IMR-90 (cell line): ENCODE data around the gene APOBEC3B. TPM values are rescaled to one million over a fixed set of nuclear protein-coding genes. Genes with fewer than 3 reads are reported as not detected.

Experiments
- ATAC-seq: fragments of 200-7000 bp; cut with Tn5 transposase; 2 replicates; pipeline ENCODE4 v1.9.1; 2020; ENCODE audit warnings: low read depth, mild to moderate bottlenecking, moderate library complexity
- BruUV-seq: library from RNA; stranded (reverse); fragments of 400-500 nt; replicated peaks from 2 replicates; lab custom pipeline; 2021; lab: Mats Ljungman, UMichigan
- CTCF ChIA-PET: fragments of 300-600 bp; formaldehyde crosslinking; extraction: SDS; loops from one replicate; lab custom pipeline; 2021; ENCODE audit warnings: antibody characterized with exemption; lab: Yijun Ruan, JAX
- POLR2A ChIA-PET: fragments of 300-600 bp; sonication (Branson Sonifier 250); formaldehyde crosslinking; loops from one replicate; lab custom pipeline; 2022; ENCODE audit warnings: antibody characterized with exemption; ENCODE audit not compliant: unreplicated experiment; lab: Charles Lee
- DNase-seq: peaks from one replicate; pipeline ENCODE4 v3.0.0; 2013
- H2AFZ ChIP-seq: replicated peaks from 2 replicates; pipeline ENCODE3; 2013; ENCODE audit warnings: low read length, mild to moderate bottlenecking; ENCODE audit not compliant: poor library complexity
- H2AK5ac ChIP-seq: 2 replicates; pipeline ENCODE4 v1.6.1; 2013; ENCODE audit warnings: low read depth, low read length, inconsistent platforms
- H2AK9ac ChIP-seq: replicated peaks from 2 replicates; pipeline ENCODE3; 2013; ENCODE audit warnings: mild to moderate bottlenecking, low read depth, low read length, moderate library complexity; ENCODE audit not compliant: poor library complexity
- H2BK120ac ChIP-seq: 2 replicates; pipeline ENCODE4 v1.6.1; 2013; ENCODE audit warnings: low read depth, low read length, inconsistent platforms
- H2BK15ac ChIP-seq: 3 replicates; pipeline ENCODE4 v1.6.1; 2013; ENCODE audit warnings: low read depth, low read length, inconsistent platforms
- H2BK20ac ChIP-seq: 2 replicates; pipeline ENCODE4 v1.6.1; 2013; ENCODE audit warnings: low read depth, mild to moderate bottlenecking, inconsistent platforms, low read length, moderate library complexity
- H2BK5ac ChIP-seq: 2 replicates; pipeline ENCODE4 v1.6.1; 2013; ENCODE audit warnings: mild to moderate bottlenecking, low read depth, low read length, inconsistent platforms; ENCODE audit not compliant: poor library complexity, severe bottlenecking
- H3K14ac ChIP-seq: replicated peaks from 2 replicates; pipeline ENCODE4 v1.6.1; 2013; ENCODE audit warnings: low read depth, low read length, inconsistent platforms
- H3K18ac ChIP-seq: 2 replicates; pipeline ENCODE4 v1.6.1; 2013; ENCODE audit warnings: low read depth, low read length, control low read depth
- H3K23ac ChIP-seq: 2 replicates; pipeline ENCODE4 v1.6.1; 2013; ENCODE audit warnings: low read depth, low read length, inconsistent platforms
- H3K27ac ChIP-seq: 2 replicates; pipeline ENCODE4 v1.5.1; 2013; ENCODE audit warnings: mild to moderate bottlenecking, control low read depth, low read length; ENCODE audit not compliant: insufficient read depth
- H3K27me3 ChIP-seq: 2 replicates; pipeline ENCODE4 v1.6.1; 2013; ENCODE audit warnings: low read length; ENCODE audit not compliant: control insufficient read depth, insufficient read depth
- H3K36me3 ChIP-seq: 2 replicates; pipeline ENCODE4 v1.6.1; 2013; ENCODE audit warnings: low read length, mixed read lengths; ENCODE audit not compliant: control insufficient read depth, insufficient read depth
- H3K4ac ChIP-seq: 2 replicates; pipeline ENCODE4 v1.6.1; 2013; ENCODE audit warnings: low read depth, low read length, inconsistent platforms
- H3K4me1 ChIP-seq: 2 replicates; pipeline ENCODE4 v1.6.1; 2013; ENCODE audit warnings: low read length, mixed read lengths; ENCODE audit not compliant: control insufficient read depth, insufficient read depth
- H3K4me2 ChIP-seq: 2 replicates; pipeline ENCODE4 v1.6.1; 2013; ENCODE audit warnings: low read depth, mild to moderate bottlenecking, control low read depth, low read length, moderate library complexity
- H3K4me3 ChIP-seq: 2 replicates; pipeline ENCODE4 v1.5.1; 2013; ENCODE audit warnings: low read depth, mild to moderate bottlenecking, control low read depth, low read length, moderate library complexity; ENCODE audit not compliant: insufficient read depth
- H3K56ac ChIP-seq: 2 replicates; pipeline ENCODE4 v1.6.1; 2013; ENCODE audit warnings: low read length, inconsistent platforms; ENCODE audit not compliant: insufficient read depth; ENCODE audit errors: extremely low read depth
- H3K79me1 ChIP-seq, 2 experiments: 2 replicates each; pipeline ENCODE4 v1.6.1; 2013; ENCODE audit warnings: low read length in 2 of 2, inconsistent platforms in 1 of 2, low read depth in 1 of 2
- H3K9ac ChIP-seq: 2 replicates; pipeline ENCODE4 v1.6.1; 2013; ENCODE audit warnings: low read depth, low read length, control low read depth
- H3K9me1 ChIP-seq: 2 replicates; pipeline ENCODE4 v1.6.1; 2013; ENCODE audit warnings: low read length, inconsistent platforms; ENCODE audit not compliant: insufficient read depth
- H3K9me3 ChIP-seq: 2 replicates; pipeline ENCODE4 v1.6.1; 2013; ENCODE audit warnings: low read length; ENCODE audit not compliant: control insufficient read depth, insufficient read depth
- H4K20me1 ChIP-seq: 2 replicates; pipeline ENCODE4 v1.6.1; 2013; ENCODE audit warnings: low read length, inconsistent platforms; ENCODE audit not compliant: insufficient read depth
- H4K5ac ChIP-seq: 2 replicates; pipeline ENCODE4 v1.6.1; 2013; ENCODE audit warnings: mild to moderate bottlenecking, low read depth, low read length, control low read depth
- H4K8ac ChIP-seq, 2 experiments: 2 replicates each; pipeline ENCODE4 v1.6.1; 2013; ENCODE audit warnings: low read depth in 2 of 2, low read length in 2 of 2, control low read depth in 1 of 2, inconsistent platforms in 1 of 2
- H4K91ac ChIP-seq: 2 replicates; pipeline ENCODE4 v1.6.1; 2013; ENCODE audit warnings: low read depth, low read length, inconsistent platforms; ENCODE audit not compliant: insufficient read depth
- BHLHE40 ChIP-seq: fragments of 150-350 bp; IDR thresholded peaks from 2 replicates; pipeline ENCODE4 v1.6.1; 2016; ENCODE audit warnings: mild to moderate bottlenecking, low read depth, low read length
- CEBPB ChIP-seq: IDR thresholded peaks from 2 replicates; pipeline ENCODE4 v1.6.1; 2012; ENCODE audit warnings: low read depth, low read length, improper control_type of control experiment
- CHD1 ChIP-seq: IDR thresholded peaks from 2 replicates; pipeline ENCODE4 v1.6.1; 2012; ENCODE audit warnings: low read depth, low read length, improper control_type of control experiment
- CTCF ChIP-seq: conservative IDR thresholded peaks from 2 replicates; pipeline ENCODE4 v1.5.1; 2012; ENCODE audit warnings: mild to moderate bottlenecking, low read depth, low read length, improper control_type of control experiment
- ELK1 ChIP-seq: fragments of 150-350 bp; IDR thresholded peaks from 2 replicates; pipeline ENCODE4 v1.6.1; 2016; ENCODE audit warnings: low read depth, mild to moderate bottlenecking, low read length, moderate library complexity, borderline replicate concordance
- FOS ChIP-seq: fragments of 150-350 bp; IDR thresholded peaks from 2 replicates; pipeline ENCODE4 v1.6.1; 2016; ENCODE audit warnings: low read depth, low read length
- MAFK ChIP-seq: IDR thresholded peaks from 2 replicates; pipeline ENCODE4 v1.6.1; 2012; ENCODE audit warnings: low read depth, low read length, improper control_type of control experiment
- MAZ ChIP-seq: IDR thresholded peaks from 2 replicates; pipeline ENCODE4 v1.6.1; 2012; ENCODE audit warnings: low read depth, mild to moderate bottlenecking, low read length, improper control_type of control experiment, moderate library complexity, borderline replicate concordance
- MXI1 ChIP-seq: IDR thresholded peaks from 2 replicates; pipeline ENCODE4 v1.6.1; 2012; ENCODE audit warnings: low read depth, mild to moderate bottlenecking, low read length, moderate library complexity, borderline replicate concordance
- NFE2L2 ChIP-seq: fragments of 150-350 bp; IDR thresholded peaks from 2 replicates; pipeline ENCODE4 v1.6.1; 2016; ENCODE audit warnings: low read depth, mild to moderate bottlenecking, low read length
- POLR2A ChIP-seq: IDR thresholded peaks from 2 replicates; pipeline ENCODE4 v1.6.1; 2012; ENCODE audit warnings: mild to moderate bottlenecking, low read depth, low read length
- RAD21 ChIP-seq: IDR thresholded peaks from 2 replicates; pipeline ENCODE4 v1.6.1; 2012; ENCODE audit warnings: low read length, improper control_type of control experiment
- RCOR1 ChIP-seq: IDR thresholded peaks from 2 replicates; pipeline ENCODE4 v1.6.1; 2012; ENCODE audit warnings: mild to moderate bottlenecking, low read length, improper control_type of control experiment; ENCODE audit not compliant: insufficient replicate concordance
- SMC3 ChIP-seq: fragments of 150-350 bp; IDR thresholded peaks from 2 replicates; pipeline ENCODE4 v1.6.1; 2016; ENCODE audit warnings: low read depth, mild to moderate bottlenecking, antibody characterized with exemption, low read length, moderate library complexity
- WGBS, 2 experiments: methylation state at CpG; one replicate each; pipeline versions ENCODE4 v1.1.5 to v1.1.7; 2013; ENCODE audit warnings: missing lambda C conversion rate in 2 of 2; ENCODE audit not compliant: insufficient read length in 1 of 2; ENCODE audit errors: extremely low coverage in 2 of 2; 5-methylcytosine and 5-hydroxymethylcytosine counted together
- dilution Hi-C: fragments of 300-500 bp; cut with HindIII; formaldehyde crosslinking; loops from one replicate; pipeline ENCODE4 v1.14.3; 2018; ENCODE audit warnings: low sequenced_read_pairs; ENCODE audit not compliant: unreplicated experiment
- in situ Hi-C: fragments of 300-500 bp; cut with MboI; formaldehyde crosslinking; loops from 3 replicates; pipeline ENCODE4 v1.14.3; 2019; ENCODE audit warnings: low sequenced_read_pairs, inconsistent platforms, mixed read lengths
- intact Hi-C: fragments of 100-400 bp; cut with micrococcal nuclease; formaldehyde crosslinking; loops from 2 replicates; pipeline ENCODE4 v1.10.0; 2022
- polyA plus RNA-seq, 3 experiments: library from polyadenylated mRNA; depleted of rRNA; stranded (reverse); fragments of >200 nt; gene quantifications; 2 replicates each; pipeline ENCODE4 v1.2.3, GENCODE V29; 2012; ENCODE audit warnings: low replicate concordance in 1 of 3
- total RNA-seq: library from RNA; depleted of rRNA; stranded (reverse); fragments of >200 nt; gene quantifications from 2 replicates; pipeline ENCODE4 v1.2.3, GENCODE V29; 2012
- TF ChIP-seq, protein P1 (sequence below): fragments of 150-350 bp; IDR thresholded peaks from 2 replicates; pipeline ENCODE4 v1.6.1; 2017; ENCODE audit warnings: mild to moderate bottlenecking, antibody characterized with exemption, low read length, low read depth

The APOBEC3B gene
- total and polyA plus RNA-seq, 2 of the 4 experiments (the other 2 are of a cell fraction): 17.6 to 34.2 TPM

DNA sequence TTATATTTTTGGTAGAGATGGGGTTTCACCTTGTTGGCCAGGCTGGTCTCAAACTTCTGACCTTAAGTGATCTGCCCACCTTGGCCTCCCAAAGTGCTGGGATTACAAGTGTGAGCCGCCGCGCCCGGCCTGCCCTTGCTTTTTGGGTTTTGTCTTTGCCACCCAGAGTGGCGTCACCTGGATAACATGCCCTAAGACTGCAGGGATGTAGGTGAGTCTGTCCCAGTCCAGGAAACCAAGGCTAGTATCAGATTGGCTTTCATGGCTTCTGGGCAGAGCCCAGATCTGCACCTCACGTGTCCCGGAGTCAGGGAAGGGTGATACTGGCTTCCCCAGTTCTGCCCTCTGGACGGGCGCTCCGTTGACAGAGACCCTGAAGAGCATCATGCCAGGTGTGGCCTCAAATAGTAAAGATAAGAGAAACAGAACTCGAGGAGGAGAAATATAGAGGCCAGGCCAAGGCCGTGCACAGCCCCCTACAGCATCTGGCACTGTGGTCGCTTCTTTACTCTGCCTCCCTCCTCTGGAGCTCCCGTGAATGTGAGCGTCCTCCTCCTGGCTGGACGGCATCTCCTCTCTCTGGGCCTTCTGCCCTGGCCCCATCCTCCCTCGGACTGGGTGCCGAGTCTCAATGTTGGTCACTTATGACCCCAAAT lies 7.8 kb upstream of the APOBEC3B start (continued):
- no peak for TF ChIP-seq MAZ
- TF ChIP-seq POLR2A: no peak
- no peak for TF ChIP-seq CTCF

DNA sequence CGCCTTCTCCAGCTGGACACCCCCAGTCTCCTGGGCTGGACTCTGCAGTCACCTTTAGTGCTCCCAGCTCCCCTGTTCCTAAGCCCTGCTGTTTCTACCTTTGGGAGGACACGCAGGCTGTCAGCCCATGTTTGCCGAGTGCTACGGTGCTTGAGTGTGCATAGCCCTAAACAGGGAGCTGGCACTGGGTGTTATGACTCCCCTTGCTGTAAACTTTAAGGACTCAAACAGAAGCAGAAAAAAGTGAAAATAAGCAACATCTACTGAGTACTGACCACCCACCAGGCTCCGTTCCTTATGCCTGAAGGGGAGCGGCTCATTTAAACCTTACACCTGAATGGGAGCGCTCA lies 7.3 kb upstream of the APOBEC3B start:
- no peak overlapping the region for H2AK9ac ChIP-seq
- ChIA-PET CTCF (no interaction called here), POLR2A (no interaction called here)
- H3K4me3 ChIP-seq: no peak overlapping the region
- no peak overlapping the region for H4K91ac ChIP-seq
- H4K8ac ChIP-seq: no peak overlapping the region
- H3K14ac ChIP-seq: no peak overlapping the region
- ATAC-seq: no peak
- no peak overlapping the region for H3K27ac ChIP-seq
- no peak overlapping the region for H2AFZ ChIP-seq
- H3K18ac ChIP-seq: no peak overlapping the region
- no peak overlapping the region for H2BK20ac ChIP-seq
- H3K56ac ChIP-seq: no peak overlapping the region
- in situ Hi-C loops (no loop called here), intact Hi-C loops (no loop called here), dilution Hi-C loops (no loop called here)
- BruUV-seq: no TSS peak
- WGBS, 2 experiments: 83% methylated on average over 3 of the region's 7 CpGs; no CpG with 5 or more reads in 1 of the 2 experiments
- H3K9me1 ChIP-seq: no peaks in the 10 kb centered on the region
- H3K9ac ChIP-seq: no peak overlapping the region
- no peak overlapping the region for H4K5ac ChIP-seq
- no peaks in the 10 kb centered on the region for H3K79me1 ChIP-seq
- H3K4me2 ChIP-seq: no peak overlapping the region
- H3K36me3 ChIP-seq: no peaks in the 10 kb centered on the region
- H2BK120ac ChIP-seq: no peak overlapping the region
- H2AK5ac ChIP-seq: no peak overlapping the region
- no peak overlapping the region for H3K23ac ChIP-seq
- peaks cover 4% of the 10 kb centered on the region for H3K9me3 ChIP-seq
- DNase-seq: no peak
- no peaks in the 10 kb centered on the region for H3K4me1 ChIP-seq
- H3K27me3 ChIP-seq: peaks cover 22% of the 10 kb centered on the region
- H4K20me1 ChIP-seq: no peaks in the 10 kb centered on the region
- H3K4ac ChIP-seq: no peak overlapping the region
- no peak overlapping the region for H2BK15ac ChIP-seq
- H2BK5ac ChIP-seq: no peak overlapping the region
- no peak for TF ChIP-seq NFE2L2
- TF ChIP-seq RCOR1: no peak
- TF ChIP-seq RAD21: no peak
- no peak for TF ChIP-seq CEBPB
- no peak for TF ChIP-seq SMC3
- TF ChIP-seq BHLHE40: no peak
- TF ChIP-seq MXI1: no peak
- TF ChIP-seq CHD1: no peak
- TF ChIP-seq, protein P1, sequence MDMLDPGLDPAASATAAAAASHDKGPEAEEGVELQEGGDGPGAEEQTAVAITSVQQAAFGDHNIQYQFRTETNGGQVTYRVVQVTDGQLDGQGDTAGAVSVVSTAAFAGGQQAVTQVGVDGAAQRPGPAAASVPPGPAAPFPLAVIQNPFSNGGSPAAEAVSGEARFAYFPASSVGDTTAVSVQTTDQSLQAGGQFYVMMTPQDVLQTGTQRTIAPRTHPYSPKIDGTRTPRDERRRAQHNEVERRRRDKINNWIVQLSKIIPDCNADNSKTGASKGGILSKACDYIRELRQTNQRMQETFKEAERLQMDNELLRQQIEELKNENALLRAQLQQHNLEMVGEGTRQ: no peak
- no peak for TF ChIP-seq POLR2A
- no peak for TF ChIP-seq ELK1
- no peak for TF ChIP-seq FOS
- TF ChIP-seq MAFK: no peak
